H9 (cell line): ENCODE data around the gene MRPL2. TPM values are rescaled to one million over a fixed set of nuclear protein-coding genes. Genes with fewer than 3 reads are reported as not detected.

ENCODE experiments used
- DNase-seq: peaks from one replicate; pipeline ENCODE4 v3.0.0-alpha.2; 2017
- H2AFZ ChIP-seq: one replicate; pipeline ENCODE4 v1.6.1; 2013; ENCODE audit warnings: mild to moderate bottlenecking, low read length, control low read depth, moderate library complexity
- H2AK5ac ChIP-seq: 2 replicates; pipeline ENCODE4 v1.6.1; 2013; ENCODE audit warnings: low read length, control low read depth, mixed read lengths; ENCODE audit not compliant: insufficient read length
- H2BK120ac ChIP-seq: one replicate; pipeline ENCODE4 v1.6.1; 2013; ENCODE audit warnings: low read depth, mild to moderate bottlenecking, low read length, control low read depth, inconsistent platforms; ENCODE audit not compliant: poor library complexity, severe bottlenecking
- H2BK12ac ChIP-seq: 2 replicates; pipeline ENCODE4 v1.6.1; 2013; ENCODE audit warnings: low read length, control low read depth, mixed read lengths, low read depth; ENCODE audit not compliant: insufficient read length
- H2BK15ac ChIP-seq: 2 replicates; pipeline ENCODE4 v1.6.1; 2013; ENCODE audit warnings: low read depth, low read length, control low read depth
- H2BK20ac ChIP-seq: one replicate; pipeline ENCODE4 v1.6.1; 2013; ENCODE audit warnings: low read depth, mild to moderate bottlenecking, low read length, control low read depth, inconsistent platforms; ENCODE audit not compliant: poor library complexity, severe bottlenecking
- H2BK5ac ChIP-seq: 2 replicates; pipeline ENCODE4 v1.6.1; 2013; ENCODE audit warnings: low read length, control low read depth, mixed read lengths; ENCODE audit not compliant: insufficient read length
- H3K14ac ChIP-seq: 2 replicates; pipeline ENCODE4 v1.6.1; 2013; ENCODE audit warnings: low read length, control low read depth; ENCODE audit not compliant: insufficient read depth
- H3K18ac ChIP-seq: 2 replicates; pipeline ENCODE4 v1.6.1; 2013; ENCODE audit warnings: low read depth, mild to moderate bottlenecking, mixed read lengths, low read length, control low read depth; ENCODE audit not compliant: insufficient read length
- H3K23ac ChIP-seq: 2 replicates; pipeline ENCODE4 v1.6.1; 2013; ENCODE audit warnings: low read length, control low read depth, mixed read lengths, low read depth; ENCODE audit not compliant: insufficient read length
- H3K23me2 ChIP-seq: 2 replicates; pipeline ENCODE4 v1.6.1; 2013; ENCODE audit warnings: low read depth, mild to moderate bottlenecking, mixed read lengths, low read length, control low read depth; ENCODE audit not compliant: insufficient read length, poor library complexity, severe bottlenecking
- H3K27ac ChIP-seq: 2 replicates; pipeline ENCODE4 v1.5.1; 2013; ENCODE audit warnings: low read length, control low read depth, mixed read lengths, low read depth; ENCODE audit not compliant: insufficient read length
- H3K27me3 ChIP-seq: 2 replicates; pipeline ENCODE4 v1.6.1; 2013; ENCODE audit warnings: low read length, control low read depth, inconsistent platforms; ENCODE audit not compliant: insufficient read depth
- H3K4ac ChIP-seq: 2 replicates; pipeline ENCODE4 v1.6.1; 2013; ENCODE audit warnings: low read depth, mild to moderate bottlenecking, control low read depth, inconsistent platforms, low read length, moderate library complexity
- H3K4me1 ChIP-seq: 2 replicates; pipeline ENCODE4 v1.6.1; 2013; ENCODE audit warnings: low read length, control low read depth, inconsistent platforms; ENCODE audit not compliant: insufficient read depth
- H3K4me2 ChIP-seq: 2 replicates; pipeline ENCODE4 v1.6.1; 2013; ENCODE audit warnings: low read length, control low read depth, mixed read lengths; ENCODE audit not compliant: insufficient read length, insufficient read depth
- H3K56ac ChIP-seq: 2 replicates; pipeline ENCODE4 v1.6.1; 2013; ENCODE audit warnings: low read depth, mild to moderate bottlenecking, mixed read lengths, low read length, control low read depth; ENCODE audit not compliant: insufficient read length
- H3K79me1 ChIP-seq: 2 replicates; pipeline ENCODE4 v1.6.1; 2013; ENCODE audit warnings: low read depth, mild to moderate bottlenecking, moderate library complexity, low read length, control low read depth, inconsistent platforms; ENCODE audit not compliant: insufficient read depth, poor library complexity, severe bottlenecking
- H3K79me2 ChIP-seq: 2 replicates; pipeline ENCODE4 v1.6.1; 2013; ENCODE audit warnings: low read length, control low read depth, inconsistent platforms; ENCODE audit not compliant: insufficient read depth
- H3K9ac ChIP-seq: 2 replicates; pipeline ENCODE4 v1.6.1; 2013; ENCODE audit warnings: low read length, control low read depth, mixed read lengths; ENCODE audit not compliant: insufficient read length; ENCODE audit errors: extremely low read depth
- H3K9me3 ChIP-seq: one replicate; pipeline ENCODE4 v1.6.1; 2013; ENCODE audit warnings: low read depth, low read length, inconsistent platforms; ENCODE audit not compliant: control insufficient read depth
- H3T11ph ChIP-seq: one replicate; pipeline ENCODE4 v1.6.1; 2013; ENCODE audit warnings: mild to moderate bottlenecking, low read length, control low read depth, inconsistent platforms
- H4K20me1 ChIP-seq: one replicate; pipeline ENCODE4 v1.6.1; 2013; ENCODE audit not compliant: control insufficient read depth, insufficient read length, insufficient read depth
- H4K5ac ChIP-seq: 2 replicates; pipeline ENCODE4 v1.6.1; 2013; ENCODE audit warnings: low read depth, mild to moderate bottlenecking, mixed read lengths, low read length, control low read depth; ENCODE audit not compliant: insufficient read length
- H4K8ac ChIP-seq: replicated peaks from 2 replicates; pipeline ENCODE4 v1.6.1; 2013; ENCODE audit warnings: low read length, control low read depth, mixed read lengths, low read depth; ENCODE audit not compliant: insufficient read length
- H4K91ac ChIP-seq: 2 replicates; pipeline ENCODE4 v1.6.1; 2013; ENCODE audit warnings: low read depth, mild to moderate bottlenecking, moderate library complexity, mixed read lengths, low read length, control low read depth; ENCODE audit not compliant: insufficient read length
- H3K27ac Mint-ChIP-seq, 3 experiments: 2 replicates in 2 of 3; 3 replicates in 1 of 3; pipeline ENCODE4 v1.8.0; 2020 to 2021; ENCODE audit warnings: mixed read lengths in 3 of 3, mild to moderate bottlenecking in 1 of 3, moderate library complexity in 1 of 3
- H3K27me3 Mint-ChIP-seq: 2 replicates; pipeline ENCODE4 v1.8.0; 2021; ENCODE audit warnings: low read depth, mild to moderate bottlenecking, moderate library complexity, mixed read lengths
- H3K36me3 Mint-ChIP-seq, 3 experiments: 2 replicates in 2 of 3; 3 replicates in 1 of 3; pipeline ENCODE4 v1.8.0; 2020 to 2021; ENCODE audit warnings: low read depth in 3 of 3, mixed read lengths in 3 of 3; ENCODE audit not compliant: insufficient read depth in 1 of 3
- H3K4me1 Mint-ChIP-seq, 2 experiments: 2 replicates each; pipeline ENCODE4 v1.8.0; 2020; ENCODE audit warnings: mixed read lengths in 2 of 2
- H3K4me3 Mint-ChIP-seq, 2 experiments: 2 replicates in 1 of 2; 3 replicates in 1 of 2; pipeline ENCODE4 v1.8.0; 2020 to 2021; ENCODE audit warnings: mild to moderate bottlenecking in 2 of 2, mixed read lengths in 2 of 2, moderate library complexity in 1 of 2
- H3K9me3 Mint-ChIP-seq, 2 experiments: 2 replicates in 1 of 2; 3 replicates in 1 of 2; pipeline ENCODE4 v1.8.0; 2020; ENCODE audit warnings: mild to moderate bottlenecking in 2 of 2, mixed read lengths in 2 of 2, moderate library complexity in 1 of 2
- CTCF ChIP-seq: fragments of 200-600 bp; sonication (generic); conservative IDR thresholded peaks from 3 replicates; pipeline ENCODE4 v1.8.0; 2021; ENCODE audit warnings: antibody characterized with exemption, mild to moderate bottlenecking
- WGBS: extraction: QIAGEN DNeasy Blood & Tissue Kit; methylation state at CpG from one replicate; pipeline ENCODE4 v1.1.7; 2013; ENCODE audit warnings: missing lambda C conversion rate, low lambda C conversion rate, mixed read lengths; ENCODE audit not compliant: insufficient read length; ENCODE audit errors: extremely low coverage; 5-methylcytosine and 5-hydroxymethylcytosine counted together
- total RNA-seq: library from RNA; stranded (reverse); gene quantifications from 2 replicates; pipeline ENCODE4 v1.2.1, GENCODE V29; 2021

Gene MRPL2
- total RNA-seq, 1 experiment from 2014 or later, result 74.4 TPM

GRCh38 chr6:43089874-43090558 lies 30.8 kb upstream of the MRPL2 start:
- H3T11ph ChIP-seq, result no peak overlapping the region
- no peak overlapping the region for H3K9ac ChIP-seq
- H3K23me2 ChIP-seq, result peaks cover 3% of the 10 kb centered on the region
- H3K14ac ChIP-seq, result peak overlapping the region; percentile 25; the same call in 1 of the 2 replicates
- H2BK120ac ChIP-seq, result no peak overlapping the region
- Mint-ChIP-seq H3K4me1 (peaks cover 66 to 71% of the 10 kb centered on the region in 2 experiments), H3K27me3 (no peaks in the 10 kb centered on the region), H3K27ac (peak overlapping the region; percentile 87 to 99 (median 97)), H3K4me3 (peak overlapping the region; percentile 46 to 75), H3K9me3 (no peaks in the 10 kb centered on the region), H3K36me3 (peaks cover 0 to 2% (median 0%) of the 10 kb centered on the region in 3 experiments; a peak in 1 of 7 replicates)
- H3K4ac ChIP-seq, result no peak overlapping the region
- H3K27ac ChIP-seq, result peak overlapping the region; percentile 11
- H3K18ac ChIP-seq, result peak overlapping the region; percentile 39
- H2AFZ ChIP-seq, result no peak overlapping the region
- no peak overlapping the region for H2BK5ac ChIP-seq
- no peak overlapping the region for H3K56ac ChIP-seq
- H2BK15ac ChIP-seq, result no peak overlapping the region
- H2BK20ac ChIP-seq, result no peak overlapping the region
- H4K5ac ChIP-seq, result no peak overlapping the region
- no peak overlapping the region for H3K23ac ChIP-seq
- no peak overlapping the region for H4K91ac ChIP-seq
- H3K27me3 ChIP-seq, result no peaks in the 10 kb centered on the region
- H3K79me2 ChIP-seq, result peaks cover 22% of the 10 kb centered on the region; the same call in 1 of the 2 replicates
- H3K9me3 ChIP-seq, result no peaks in the 10 kb centered on the region
- no peaks in the 10 kb centered on the region for H4K20me1 ChIP-seq
- no peaks in the 10 kb centered on the region for H3K79me1 ChIP-seq
- H4K8ac ChIP-seq, result no peak overlapping the region
- no peak for TF ChIP-seq CTCF
- H2AK5ac ChIP-seq, result no peak overlapping the region
- peaks cover 26% of the 10 kb centered on the region for H3K4me1 ChIP-seq
- no peak overlapping the region for H2BK12ac ChIP-seq
- no peak for DNase-seq
- H3K4me2 ChIP-seq, result peak overlapping the region; percentile 32
- no CpG with 5 or more reads among the region's 8 CpGs for WGBS
